Colon (tissue), 2 donors: Measurements from ENCODE around the gene OR6V1.
"Not testable (repeated sequence)": the region's sequence is repeated elsewhere in the genome, so short reads cannot be mapped to it uniquely, and the experiment has no call there.

Experiments
- FAIRE-seq: peaks from 2 replicates; lab custom pipeline; 2012; peaks lifted over from hg19 to GRCh38; lab: Jason Lieb, UNC
- donor health status: control.
- donor health status: control.

OR6V1 gene

DNA sequence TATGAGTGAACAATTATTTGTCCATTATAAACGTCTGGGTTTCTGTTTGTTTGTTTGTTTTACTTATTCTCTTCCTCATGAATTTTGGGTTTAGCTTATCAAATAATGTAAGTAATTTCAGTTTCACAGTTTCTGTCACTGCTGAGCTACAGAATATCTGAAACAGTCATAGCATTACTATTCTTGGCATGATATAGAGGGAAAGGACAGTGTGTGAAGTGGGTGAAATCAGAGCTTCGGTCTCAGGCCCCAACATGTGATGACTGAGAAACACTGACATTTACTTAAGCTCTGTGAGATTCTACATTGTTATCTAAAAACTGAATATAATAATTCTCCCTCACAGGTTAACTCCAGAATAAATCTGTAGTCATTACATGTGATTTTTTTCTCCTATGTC, 8.8 kb upstream of the OR6V1 start:
- FAIRE-seq = no peak

- FAIRE-seq = no peak
Measured at GRCh38 chr7:143046426-143046851, 5.7 kb upstream of the OR6V1 start.

- no peak for FAIRE-seq
Measured at GRCh38 chr7:143047326-143047725, 4.8 kb upstream of the OR6V1 start.

- no peak for FAIRE-seq
Measured at GRCh38 chr7:143048827-143049226, 3.3 kb upstream of the OR6V1 start.

DNA sequence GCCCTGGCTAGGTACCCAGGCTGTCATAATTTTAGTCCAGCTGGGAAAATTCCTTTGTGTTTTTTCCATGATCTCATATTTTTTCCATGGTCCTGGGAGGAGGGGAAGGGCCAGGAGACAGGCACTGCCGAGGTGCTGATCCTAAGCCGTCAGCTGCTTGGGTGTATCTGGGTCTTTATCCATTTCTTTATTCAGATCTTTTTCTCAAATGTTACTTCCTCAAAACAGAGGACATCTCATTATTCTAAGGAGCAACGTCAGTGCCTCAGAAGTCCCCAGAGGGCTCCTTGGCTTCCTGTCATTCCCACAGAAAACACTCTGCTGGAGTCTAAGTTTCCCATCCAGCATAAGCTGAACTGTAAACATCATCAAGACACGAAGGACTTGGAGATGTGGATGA, 2.8 kb upstream of the OR6V1 start:
- FAIRE-seq = no peak

DNA sequence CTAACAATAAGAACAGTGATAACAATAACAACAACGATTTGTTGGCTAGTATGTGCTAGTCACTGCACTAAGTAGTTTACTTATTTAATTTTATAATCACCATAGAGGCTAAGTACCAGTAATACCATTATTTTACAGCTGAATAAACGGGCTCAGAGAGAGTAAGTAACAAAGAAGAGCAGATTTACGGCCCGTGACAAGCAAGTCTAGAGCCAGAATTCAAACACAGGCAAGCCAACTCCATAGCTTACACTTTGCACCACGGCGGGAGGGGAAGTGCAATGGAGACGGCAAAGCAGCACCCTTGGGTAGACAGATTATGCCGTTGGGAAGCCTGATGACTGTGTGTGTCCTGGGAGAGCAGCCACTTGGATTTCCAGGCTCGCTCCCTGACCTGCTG, 1.2 kb upstream of the OR6V1 start:
- no peak for FAIRE-seq

- FAIRE-seq = no peak
Measured at GRCh38 chr7:143054621-143055020, 2.5 kb downstream of the OR6V1 start.

- no peak for FAIRE-seq
Measured at GRCh38 chr7:143055754-143056153, 3.6 kb downstream of the OR6V1 start.

DNA sequence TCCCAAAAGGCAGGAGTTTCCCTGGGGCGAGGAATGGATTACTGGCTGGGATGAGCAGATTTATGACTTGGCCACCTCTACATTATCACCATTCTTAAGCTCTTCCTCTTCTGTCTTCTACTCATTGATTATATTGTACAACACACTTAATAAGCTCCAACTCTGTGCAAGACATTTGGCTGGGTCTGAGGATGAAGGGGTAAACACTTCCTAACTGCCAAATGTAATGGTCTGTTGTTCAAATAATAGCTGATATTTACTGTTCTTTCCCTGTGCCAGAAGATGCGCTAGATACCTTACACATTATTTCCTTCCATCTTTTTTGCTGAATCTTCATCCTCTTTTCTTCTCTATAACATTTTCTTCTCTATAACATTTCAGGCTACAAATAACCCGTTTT, 11.6 kb downstream of the OR6V1 start:
- FAIRE-seq = no peak

GRCh38 chr7:143068446-143068845, 16.3 kb downstream of the OR6V1 start:
- no peak for FAIRE-seq

DNA sequence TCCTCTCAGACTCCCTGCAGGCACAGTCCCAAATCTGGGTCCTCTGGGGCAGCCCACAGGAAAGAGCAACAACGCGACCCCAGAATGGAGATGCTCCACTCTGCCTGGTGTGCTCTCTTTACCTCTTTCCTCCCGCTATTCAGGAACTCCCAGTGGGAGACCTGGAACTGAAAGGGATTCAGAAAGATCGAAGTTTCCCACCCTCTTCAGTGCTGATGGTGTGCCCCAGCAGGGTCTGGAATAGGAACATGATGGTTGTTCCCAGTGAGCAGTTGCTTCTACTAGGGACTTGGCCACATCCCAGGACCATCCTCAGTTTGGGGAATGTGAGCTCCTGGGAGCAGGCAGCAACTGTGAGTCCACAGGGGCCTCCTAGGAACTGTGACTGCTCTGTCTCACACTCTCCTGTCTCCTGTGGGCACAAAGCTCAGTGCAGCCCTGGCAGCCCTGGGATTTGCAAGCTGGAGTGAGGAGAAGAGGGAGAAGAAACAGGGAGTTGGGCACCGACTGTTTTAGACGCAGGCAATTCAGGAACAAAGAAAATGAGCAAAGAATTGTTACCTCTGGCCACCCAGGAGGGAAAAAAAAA, 17.9 kb downstream of the OR6V1 start:
- no peak for FAIRE-seq

DNA sequence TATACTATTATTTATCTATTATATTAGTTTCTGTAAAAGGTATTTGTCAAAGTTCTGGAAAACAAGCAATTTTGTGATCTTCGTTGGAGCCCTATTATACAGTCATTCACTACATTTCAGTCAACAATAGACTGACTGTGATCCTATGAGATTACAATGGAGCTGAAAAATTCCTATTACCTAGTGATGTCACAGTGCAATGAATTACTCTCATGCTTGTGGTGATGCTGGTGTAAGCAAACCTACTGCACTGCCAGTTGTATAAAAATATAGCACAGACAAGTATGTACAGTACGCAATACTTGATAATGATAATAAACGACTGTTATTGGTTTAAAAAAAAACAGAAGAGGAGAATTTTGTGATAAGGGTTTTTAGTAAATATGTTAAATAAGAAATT, 21.4 kb downstream of the OR6V1 start:
- no peak for FAIRE-seq

DNA sequence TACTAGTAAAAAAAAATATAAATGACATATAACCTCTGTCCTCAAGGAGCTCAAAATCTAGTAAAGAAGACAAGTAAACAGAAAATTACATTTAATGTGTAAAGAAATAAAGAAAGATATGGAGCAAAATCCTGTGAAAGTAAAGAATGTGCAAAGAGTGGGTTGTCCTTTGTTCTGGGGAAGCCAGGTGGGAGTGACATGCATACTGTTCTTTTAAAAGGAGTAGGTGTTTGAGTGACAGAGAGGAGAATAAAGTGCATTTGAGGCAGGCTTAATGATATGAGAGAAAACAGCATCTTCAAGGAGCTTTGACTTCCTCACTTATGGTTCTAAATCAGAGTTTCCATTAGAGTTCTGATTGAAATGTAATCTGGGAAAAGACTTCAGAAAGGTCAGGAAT, 22.0 kb downstream of the OR6V1 start:
- no peak for FAIRE-seq

DNA sequence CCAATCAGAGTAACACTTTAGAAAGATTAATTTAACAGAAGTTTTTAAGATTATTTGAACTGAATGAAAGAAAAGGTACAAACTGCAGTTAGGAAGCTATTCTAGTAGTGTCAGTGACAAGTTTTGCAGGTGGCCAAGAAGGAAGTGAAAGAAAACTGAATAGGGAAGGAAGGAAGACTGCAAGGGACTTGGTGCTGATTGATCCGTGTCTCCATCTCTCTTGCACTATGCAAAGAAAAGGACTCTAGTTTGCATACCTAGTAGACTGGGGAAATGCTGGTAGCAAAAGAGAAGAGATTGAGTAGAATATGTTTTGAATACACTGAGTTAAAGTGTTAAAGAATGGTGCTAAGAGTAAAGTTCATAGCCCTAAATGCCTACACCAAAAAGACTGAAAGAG, 33.0 kb downstream of the OR6V1 start:
- no peak for FAIRE-seq

DNA sequence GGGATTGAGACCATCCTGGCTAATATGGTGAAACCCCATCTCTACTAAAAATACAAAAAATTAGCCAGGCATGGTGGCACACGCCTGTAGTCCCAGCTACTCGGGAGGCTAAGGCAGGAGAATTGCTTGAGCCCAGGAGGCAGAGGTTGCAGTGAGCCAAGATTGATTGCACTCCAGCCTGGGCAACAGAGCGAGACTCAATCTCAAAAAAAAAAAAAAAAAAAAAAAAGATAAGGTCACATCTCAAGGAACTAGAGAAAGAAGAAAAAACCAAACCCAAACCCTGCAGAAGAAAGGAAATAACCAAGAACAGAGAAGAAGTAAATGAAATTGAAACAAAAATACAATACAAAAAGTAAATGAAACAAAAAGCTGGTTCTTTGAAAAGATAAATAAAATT, 33.5 kb downstream of the OR6V1 start:
- FAIRE-seq = not testable (repeated sequence)

DNA sequence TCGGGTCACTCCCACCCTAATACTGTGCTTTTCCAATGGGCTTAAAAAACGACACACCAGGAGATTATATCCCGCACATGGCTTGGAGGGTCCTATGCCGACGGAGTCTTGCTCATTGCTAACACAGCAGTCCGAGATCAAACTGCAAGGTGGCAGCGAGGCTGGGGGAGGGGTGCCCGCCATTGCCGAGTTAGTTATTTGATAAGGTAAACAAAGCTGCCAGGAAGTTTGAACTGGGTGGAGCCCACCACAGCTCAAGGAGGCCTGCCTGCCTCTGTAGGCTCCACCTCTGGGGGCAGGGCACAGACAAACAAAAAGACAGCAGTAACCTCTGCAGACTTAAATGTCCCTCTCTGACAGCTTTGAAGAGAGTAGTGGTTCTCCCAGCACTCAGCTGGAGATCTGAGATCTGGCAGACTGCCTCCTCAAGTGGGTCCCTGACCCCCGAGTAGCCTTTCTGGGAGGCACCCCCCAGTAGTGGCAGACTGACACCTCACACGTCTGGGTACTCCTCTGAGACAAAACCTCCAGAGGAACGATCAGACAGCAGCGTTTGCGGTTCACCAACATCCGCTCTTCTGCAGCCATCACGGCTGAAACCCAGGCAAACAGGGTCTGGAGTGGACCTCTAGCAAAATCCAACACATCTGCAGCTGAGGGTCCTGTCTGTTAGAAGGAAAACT, 36.5 kb downstream of the OR6V1 start:
- FAIRE-seq = not testable (repeated sequence)

GRCh38 chr7:143096146-143096545, 44.0 kb downstream of the OR6V1 start:
- no peak for FAIRE-seq

- FAIRE-seq = not testable (repeated sequence)
Measured at GRCh38 chr7:143099579-143099978, 47.4 kb downstream of the OR6V1 start.
